Activated T-cell treated with anti-CD3 and anti-CD28 coated beads for 1 hour (primary cell): ENCODE measurements around the gene IGF2BP3.

Source experiments
- DNase-seq: peaks from one replicate; pipeline ENCODE4 v3.0.0-alpha.2; 2020; ENCODE audit warnings: low read depth

The IGF2BP3 gene

DNA sequence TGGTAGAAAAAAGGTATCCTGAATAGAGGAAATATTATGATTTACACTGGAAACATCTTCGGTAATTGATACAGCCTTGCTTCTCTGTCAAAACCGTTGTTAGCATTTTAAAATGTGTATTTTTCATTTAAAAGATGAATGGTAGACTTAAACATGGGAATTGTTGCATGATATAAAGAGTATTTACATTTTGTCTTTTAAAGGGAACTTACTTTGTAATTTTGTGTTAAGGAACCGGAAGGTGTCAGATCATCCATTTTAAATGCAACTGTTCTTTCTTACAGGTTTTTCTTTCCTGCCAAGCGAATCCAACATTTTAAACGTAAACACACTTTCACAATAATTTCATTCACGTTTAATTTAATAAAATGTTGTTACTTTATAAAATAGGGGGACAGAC, 1.8 kb upstream of the IGF2BP3 start:
- DNase-seq: no peak

DNA sequence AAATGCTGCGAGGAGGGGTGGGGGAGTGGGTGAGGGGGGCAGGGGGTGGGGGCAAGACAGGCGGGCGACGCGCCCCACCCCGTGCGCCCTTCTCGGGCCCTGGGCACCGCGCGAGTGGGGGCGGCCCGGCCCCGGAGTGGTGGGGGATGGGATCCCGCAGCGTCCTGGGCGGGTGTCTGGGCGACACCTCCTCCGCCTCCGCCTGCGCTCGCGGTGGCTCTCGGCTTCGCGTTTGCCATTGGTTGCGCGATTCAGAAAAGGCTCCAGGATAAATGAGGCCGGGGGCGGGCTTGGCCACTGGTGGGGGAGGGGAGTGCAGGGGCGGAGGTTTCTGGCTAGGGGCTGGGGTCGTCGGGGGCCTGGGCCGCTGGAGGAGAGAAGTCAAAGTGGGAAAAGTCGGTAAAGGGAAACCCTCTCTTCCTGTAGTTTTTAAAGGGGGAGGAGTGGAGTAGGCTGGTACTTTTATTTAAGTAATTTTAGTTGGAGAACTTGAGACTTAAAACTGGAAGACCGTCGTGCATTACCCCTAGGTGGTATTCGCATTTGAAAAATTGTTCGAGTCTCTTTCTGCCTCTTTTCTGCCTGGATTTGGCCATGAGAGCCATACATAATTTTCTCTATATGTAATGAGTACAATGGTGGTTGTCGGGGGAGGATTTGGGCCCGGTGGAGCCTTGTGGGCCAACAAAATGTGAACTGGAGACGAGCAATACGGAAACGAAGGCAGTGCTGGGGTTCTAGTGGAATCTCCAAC, 992 bp upstream of the IGF2BP3 start:
- no peak for DNase-seq

DNA sequence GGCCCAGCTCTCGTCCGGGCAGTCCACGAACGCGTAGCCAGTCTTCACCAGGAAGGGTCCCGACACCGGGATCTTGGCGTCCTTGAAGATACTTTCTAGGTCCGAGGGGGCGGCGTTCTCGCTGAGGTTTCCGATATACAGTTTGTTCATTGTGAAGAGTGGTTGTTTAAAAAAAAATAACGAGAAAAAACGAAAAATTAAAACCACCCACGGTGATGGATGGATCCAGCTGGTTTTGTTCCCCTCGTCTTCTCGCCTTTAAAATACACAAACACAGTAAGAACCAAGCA, 385 bp downstream of the IGF2BP3 start:
- DNase-seq: no peak

DNA sequence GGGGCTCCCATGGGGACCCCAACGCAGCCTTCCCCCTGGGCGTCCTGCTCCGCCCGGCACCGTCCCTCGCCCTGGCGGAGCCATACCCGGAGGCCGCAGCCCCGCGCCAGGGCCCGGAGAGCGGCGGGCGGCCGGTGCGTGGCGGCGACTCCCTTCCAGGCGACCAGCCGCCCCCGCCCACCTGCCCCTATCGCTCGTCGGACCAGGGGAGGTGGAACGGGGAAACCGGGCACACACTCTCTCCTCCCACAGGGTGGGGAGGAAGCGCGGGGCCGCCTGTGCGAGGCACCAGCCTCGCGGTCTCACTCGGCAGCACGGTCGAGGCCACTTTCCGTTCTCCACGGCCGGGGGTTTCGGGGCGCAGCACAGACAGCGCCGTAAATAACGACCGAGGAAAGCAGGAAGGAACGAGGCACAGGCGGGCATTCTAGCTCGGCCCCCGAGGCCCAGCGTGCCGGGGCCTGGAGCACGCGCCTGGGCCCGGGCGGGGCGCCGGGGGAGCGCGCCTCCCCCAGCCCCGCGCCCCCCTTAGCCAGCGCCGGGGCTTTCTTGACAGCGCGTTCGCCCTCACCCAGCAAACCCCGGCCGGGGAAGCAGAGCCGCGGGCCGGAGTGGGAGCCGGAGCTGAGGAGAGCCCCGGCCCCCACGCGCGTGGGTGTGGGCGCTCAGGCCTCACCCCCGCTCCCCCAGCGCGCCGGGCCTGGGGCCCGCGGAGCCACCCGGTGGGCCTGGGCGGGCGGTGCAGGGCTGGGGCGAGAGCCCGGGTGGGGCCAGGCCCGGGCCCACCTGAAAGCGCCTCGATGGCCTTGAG, 936 bp downstream of the IGF2BP3 start:
- DNase-seq: no peak

DNA sequence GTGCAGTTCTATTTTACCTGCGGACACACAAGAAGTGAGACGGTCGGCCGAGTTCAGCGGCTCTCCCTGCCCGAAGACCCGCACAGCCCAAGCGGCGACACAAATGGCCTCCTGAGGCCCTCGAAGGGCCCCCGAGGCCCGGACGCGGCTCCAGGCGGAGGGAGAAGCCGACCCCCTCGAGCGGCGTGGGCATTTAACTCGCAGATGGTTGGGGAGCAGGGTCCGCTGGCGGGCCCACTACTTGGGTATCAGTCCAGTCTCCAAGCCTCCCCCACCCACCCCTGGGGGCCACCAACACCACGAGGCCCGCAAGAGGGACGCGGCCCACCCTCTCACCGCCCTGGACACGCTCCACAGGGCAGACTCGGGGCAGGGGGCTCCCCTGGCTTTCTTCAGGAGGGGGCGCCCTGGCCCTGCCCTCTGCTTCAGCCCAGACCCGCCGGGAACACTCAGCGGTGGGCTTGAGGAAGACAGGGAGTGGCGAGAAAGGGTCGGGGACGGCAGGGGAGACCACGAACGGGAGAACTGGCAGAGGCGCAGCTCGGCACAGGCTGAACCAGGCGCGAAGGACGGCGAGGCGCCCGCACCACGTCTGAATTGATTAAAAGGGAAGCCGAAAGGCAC, 1.7 kb downstream of the IGF2BP3 start:
- no peak for DNase-seq

DNA sequence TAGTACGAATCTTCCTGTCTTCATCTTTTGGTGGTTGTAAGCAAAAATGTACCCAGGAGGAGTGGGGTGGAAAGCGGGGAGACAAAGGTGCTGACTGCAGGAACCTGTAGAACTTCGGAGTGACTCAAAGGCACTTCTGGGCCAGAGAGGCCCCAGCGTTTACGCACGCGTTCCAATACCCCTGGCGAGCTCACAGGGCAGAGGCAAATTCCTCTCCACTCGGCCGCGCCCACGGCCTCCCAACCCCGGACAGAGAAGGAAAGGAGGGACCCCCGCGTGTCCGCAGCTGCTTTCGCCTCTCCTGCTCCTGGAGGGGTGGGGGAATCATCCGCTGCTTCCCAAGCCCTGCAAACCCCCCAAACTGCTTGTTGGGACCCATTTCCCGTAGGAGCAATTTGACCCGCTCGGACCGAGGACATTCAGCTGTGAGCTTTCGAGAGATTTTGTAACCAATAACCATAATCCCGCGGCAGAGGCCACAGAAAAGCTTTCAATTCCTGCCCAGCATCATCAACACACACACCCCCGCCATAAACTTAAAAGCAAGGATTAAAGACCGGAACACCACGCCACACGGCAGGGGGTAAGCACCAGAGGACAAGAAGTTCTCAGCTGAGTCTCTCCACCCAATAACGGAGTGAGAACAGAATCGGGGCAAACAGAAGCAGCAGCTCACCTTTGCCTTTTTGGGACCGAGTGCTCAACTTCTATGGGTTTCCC, 2.3 kb downstream of the IGF2BP3 start:
- no peak for DNase-seq

DNA sequence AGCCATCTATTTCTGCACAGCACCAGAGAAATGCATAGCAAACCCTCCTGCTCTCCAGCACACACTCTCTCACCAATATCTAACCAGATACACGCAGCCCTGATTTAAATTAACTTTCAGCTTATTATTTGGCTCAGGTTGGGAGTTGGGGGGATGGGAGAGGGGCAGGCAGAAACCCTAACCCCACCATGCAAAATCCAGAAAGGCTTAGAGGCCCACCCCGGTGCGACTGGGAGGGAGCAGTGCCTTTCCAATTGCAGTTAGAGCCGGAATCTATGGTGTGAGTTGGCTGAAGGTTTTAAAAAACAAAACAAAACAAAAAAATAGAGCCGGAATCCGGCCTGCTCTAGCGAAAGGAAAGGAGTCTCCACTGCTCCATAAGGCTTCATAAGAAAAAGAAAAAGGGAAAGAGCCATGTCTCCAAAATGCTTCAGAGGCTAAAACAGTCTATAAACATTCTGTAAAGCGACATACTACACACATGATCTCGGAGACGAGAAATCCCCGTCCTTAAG, 2.9 kb downstream of the IGF2BP3 start:
- DNase-seq: no peak

DNA sequence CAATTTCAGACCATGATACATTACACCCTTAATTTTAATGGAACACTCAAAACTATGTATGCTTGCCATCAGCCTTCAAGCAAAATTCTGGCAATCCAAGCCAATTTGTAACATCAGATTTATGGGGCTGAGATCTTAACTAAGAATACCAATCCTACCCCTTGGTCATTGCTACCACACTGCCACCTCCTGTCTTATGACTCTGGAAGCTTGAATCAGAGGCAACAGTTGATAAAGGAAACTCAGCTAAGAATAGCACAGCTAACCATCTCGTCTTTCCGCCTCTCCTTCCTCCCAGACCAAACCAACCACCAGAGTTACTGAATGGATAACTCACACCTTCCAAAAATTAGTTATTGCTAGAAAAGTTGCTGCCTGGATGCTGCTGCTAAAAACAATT, 7.4 kb downstream of the IGF2BP3 start:
- DNase-seq: no peak

DNA sequence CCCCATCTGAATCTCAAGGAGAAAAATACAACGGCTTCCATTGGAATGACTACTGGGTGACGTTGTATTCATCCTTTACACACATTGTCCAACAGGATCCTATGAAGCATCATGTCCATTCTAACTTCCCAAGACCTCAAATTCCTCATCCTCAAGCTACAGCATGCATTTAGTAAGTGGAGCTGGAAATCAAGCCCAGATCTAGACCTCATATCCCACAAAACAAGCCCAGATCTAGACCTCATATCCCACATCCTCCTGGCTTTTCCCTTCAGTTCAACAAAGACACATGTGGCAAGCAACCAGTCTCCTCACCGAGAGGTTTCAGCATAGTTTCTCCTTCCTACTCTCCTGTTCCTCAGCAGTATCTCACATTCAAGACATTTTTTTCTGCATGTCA, 12.2 kb downstream of the IGF2BP3 start:
- DNase-seq: no peak

DNA sequence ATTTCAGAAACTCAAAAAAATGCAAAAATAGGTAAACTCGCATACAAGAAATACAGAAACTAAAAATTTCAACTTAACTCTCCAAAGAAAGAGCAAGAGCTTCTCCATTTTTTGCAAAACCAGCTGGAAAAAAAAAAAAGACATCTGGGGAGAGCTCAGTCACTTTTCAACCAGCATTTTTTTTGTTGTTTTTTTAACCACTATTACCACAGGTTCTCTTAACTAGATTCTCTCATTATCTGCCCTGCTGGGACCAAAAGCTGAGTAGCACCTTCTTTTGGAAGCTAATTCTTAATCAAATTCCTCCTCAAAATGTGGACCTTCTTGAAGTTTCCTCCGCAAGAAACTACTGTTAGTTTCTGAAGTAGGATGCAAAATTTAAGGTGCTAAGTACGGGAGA, 14.2 kb downstream of the IGF2BP3 start:
- DNase-seq: no peak

DNA sequence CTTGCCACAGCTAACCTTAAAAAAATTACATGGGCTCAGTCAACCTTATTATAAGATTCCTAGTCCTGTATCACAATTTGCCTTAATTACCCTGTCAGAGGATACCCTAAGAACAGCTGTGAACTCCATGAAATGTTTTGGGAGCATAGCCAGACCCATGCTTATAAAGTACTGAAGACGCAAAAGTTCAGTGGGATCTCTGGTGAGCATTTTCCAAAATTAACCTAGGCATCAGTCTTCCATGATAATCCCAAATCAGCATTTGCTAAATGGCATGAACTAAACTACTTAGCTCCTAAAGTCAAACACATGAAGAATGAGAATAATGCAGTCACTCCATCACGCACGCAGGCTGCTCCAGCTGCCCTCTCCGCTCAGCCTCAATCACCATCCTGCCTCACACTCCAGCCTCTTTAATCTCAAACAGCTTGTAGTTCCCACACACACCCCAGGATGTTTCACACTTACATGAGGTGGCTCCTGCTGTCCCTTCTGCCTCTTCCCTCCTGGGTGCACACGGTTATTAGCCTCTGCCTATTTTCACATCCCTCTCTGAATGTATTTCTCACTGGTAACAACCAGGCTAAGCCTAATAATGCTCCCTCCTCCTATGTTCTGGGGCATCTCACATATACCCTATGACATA, 15.3 kb downstream of the IGF2BP3 start:
- DNase-seq: no peak

DNA sequence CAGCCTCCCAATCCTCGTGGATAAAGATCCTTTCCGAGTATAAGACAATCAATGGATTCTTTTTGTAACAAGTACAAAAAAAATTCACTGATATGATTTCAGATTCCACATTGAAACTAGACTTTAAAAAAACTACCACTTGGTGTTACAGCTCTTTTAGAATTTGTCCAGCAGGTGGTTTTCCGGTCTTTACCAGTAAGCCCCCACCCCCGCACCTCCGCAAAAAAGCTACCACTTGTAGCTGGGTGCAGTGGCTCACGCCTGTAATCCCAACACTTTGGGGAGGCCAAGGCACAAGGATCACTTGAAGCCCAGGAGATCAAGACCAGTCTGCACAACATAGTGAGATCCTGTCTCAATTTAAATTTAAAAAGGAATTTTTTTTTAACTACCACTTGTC, 19.8 kb downstream of the IGF2BP3 start:
- no peak for DNase-seq

DNA sequence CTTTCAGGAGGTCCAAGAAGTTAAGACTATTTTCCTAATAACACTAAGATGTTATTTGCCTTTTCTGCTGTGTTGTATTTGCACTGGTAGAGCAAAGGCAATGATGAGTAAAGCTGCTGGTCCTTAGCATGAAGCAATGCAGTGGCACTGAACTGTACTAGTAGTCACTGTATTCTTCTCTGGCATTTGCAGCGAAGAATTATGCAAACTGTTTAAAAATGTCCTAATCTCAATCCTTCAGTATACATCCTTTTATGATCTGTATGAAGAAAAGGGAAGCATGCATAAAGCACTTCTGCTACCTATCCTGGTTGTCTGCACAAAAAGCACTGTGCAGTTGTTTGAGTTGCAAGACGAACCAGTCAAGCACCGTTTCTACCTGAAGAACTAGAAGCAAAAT, 20.4 kb downstream of the IGF2BP3 start:
- DNase-seq: no peak

DNA sequence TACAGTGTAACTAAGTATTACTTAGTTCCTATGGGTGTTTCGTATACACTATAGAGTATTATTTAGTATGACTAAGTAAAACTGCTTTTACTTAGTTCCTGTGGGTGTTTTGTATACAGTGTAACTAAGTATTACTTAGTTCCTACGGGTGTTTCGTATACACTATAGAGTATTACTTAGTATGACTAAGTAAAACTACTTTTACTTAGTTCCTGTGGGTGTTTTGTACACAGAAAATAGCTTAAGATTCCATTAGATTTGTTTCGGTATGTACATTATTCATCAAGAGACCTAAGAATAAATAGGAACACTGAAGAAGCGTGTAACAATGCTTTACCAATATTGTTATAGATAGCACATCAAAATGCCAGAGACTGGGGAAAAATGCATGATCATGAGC, 25.0 kb downstream of the IGF2BP3 start:
- DNase-seq: no peak

DNA sequence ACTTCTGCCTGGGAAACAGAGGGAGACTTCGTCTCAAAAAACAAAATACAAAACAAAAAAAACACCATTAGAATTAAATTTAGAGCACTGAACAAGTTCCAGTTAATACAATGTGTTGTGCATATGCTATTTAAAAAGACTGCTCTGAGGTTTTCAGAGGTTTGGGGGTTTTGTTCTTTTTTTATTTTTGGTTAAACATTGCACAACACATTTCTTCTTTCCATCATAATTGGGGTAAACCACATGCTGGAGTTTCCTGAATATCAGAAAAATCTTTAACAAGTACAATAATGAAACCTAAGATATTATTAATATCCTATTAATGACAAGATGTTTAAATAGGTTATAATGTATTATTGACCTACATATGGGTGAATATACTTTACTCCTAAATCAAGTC, 26.3 kb downstream of the IGF2BP3 start:
- no peak for DNase-seq

DNA sequence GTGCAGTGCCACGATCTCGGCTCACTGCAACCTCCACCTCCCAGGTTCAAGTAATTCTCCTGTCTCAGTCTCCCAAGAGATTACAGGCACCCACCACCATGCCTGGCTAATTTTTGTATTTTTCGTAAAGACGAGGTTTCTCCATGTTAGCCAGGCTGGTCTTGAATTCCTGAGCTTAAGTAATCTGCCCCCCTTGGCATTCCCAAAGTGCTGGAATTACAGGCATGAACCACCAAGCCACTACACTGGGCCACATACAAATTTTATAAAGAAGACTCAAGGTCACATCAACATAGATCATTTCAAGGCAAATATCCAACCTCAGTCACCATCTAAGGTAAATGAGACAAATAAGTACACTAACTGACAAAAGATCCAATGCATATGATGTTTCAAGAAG, 32.1 kb downstream of the IGF2BP3 start:
- DNase-seq: no peak

DNA sequence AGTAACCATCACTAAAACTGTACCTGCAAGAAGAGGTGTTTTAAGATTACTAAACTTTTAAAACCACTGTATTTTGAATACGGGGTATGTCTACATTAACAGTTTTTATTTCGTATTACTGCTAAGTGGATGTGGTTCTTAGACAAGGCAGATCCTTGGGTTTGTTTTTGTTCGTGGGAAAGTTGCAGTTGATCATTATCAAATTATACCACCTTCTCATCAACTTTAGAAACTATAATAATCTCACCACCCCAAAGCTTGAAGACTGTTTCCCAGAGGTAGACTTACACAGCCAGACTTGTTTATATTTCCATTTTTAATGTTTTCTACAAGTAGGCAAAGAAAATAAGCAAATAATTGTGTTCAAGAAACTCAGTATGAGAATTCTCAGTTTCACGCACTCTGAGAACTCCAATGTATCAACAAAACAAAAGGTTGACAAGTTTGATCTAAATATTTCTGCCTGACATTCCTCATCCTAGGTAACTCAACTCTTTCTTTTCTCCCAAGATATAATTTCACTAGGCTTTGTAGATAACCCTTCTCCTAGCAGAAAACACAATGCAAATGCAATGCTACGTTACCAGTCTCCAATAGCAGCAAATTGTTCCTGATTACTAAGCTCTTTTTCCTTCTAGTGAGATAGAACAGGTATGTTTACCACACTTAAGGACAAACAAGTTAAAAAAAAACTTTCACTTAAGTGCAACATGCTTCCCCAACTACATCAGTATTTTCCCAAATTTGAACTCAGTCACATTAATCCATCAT, 36.0 kb downstream of the IGF2BP3 start:
- no peak for DNase-seq

DNA sequence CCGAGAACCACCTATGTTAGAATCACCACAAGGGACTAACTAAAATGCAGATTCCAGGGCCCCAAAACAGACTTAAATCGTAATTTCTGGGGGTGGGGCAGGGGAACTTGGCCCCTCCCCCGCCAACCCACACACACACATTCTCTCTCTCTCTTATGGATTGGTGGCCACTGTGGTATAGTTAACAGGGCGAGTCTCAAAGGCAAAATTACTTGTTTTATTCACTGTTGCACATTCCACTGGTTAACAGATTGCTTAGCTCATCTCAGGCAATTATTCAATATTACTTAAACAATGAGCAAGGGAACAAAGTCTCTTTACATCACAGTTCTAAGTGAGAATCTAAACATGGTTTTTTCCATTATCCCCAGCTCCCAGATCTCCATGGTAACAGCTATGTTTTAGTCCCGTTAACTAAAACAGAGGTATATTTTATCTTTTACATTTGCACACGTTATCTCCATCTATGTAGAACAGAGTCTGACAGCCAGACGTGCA, 38.5 kb downstream of the IGF2BP3 start:
- DNase-seq: no peak

DNA sequence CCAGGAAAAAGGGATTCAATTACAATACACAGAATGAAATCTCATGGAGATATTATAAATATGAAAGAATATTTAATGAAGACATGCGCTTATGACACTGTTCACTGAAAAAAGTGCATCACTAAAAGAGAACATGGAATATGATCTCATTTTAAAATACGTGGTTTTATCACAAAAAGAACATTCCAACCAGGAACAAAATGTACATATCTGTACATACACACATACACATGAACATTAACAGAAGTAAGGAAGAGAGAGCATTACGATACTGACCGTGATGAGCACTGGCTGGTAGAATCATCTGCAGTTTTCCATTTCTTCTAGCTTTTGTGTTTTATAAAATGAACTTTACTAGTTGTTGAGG, 39.4 kb downstream of the IGF2BP3 start:
- no peak for DNase-seq

DNA sequence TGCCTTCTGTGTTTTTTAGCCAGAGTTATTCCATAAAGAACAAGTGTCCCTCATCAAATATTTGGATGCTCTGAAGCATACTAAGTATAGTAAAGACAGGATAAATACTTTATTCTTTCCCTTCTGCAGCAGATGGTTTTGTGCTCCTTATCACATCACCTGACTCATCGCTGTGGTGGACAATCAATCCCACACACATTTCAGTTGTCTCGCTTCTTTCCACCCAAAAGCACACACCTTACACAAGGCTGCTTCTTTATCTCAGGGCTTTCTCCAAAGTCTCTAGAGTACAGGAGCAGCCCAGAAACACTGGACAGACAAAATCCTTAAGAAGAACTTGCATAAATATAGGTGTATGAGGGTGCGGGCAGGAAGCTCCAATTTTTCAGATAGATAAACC, 43.4 kb downstream of the IGF2BP3 start:
- no peak for DNase-seq

DNA sequence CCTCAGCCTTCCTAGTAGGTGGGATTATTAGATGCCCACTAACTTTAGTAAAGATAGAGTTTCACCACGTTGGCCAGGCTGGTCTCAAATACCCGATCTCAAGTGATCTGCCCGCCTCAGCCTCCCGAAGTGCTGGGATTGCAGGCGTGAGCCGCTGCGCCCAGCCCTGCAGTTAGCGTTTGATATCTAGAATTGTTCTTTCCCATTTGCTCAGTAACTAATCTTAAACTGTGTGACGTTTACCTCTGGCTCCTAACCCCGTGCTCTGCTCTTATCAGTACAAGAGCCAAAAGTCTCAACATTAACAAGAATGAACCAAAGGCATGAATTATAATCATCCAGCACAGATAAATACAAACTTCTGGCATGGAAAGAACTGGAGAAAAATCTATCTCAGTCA, 47.4 kb downstream of the IGF2BP3 start:
- DNase-seq: no peak
